ENCODE measurements around the gene CLCN2.

Gene CLCN2

DNA sequence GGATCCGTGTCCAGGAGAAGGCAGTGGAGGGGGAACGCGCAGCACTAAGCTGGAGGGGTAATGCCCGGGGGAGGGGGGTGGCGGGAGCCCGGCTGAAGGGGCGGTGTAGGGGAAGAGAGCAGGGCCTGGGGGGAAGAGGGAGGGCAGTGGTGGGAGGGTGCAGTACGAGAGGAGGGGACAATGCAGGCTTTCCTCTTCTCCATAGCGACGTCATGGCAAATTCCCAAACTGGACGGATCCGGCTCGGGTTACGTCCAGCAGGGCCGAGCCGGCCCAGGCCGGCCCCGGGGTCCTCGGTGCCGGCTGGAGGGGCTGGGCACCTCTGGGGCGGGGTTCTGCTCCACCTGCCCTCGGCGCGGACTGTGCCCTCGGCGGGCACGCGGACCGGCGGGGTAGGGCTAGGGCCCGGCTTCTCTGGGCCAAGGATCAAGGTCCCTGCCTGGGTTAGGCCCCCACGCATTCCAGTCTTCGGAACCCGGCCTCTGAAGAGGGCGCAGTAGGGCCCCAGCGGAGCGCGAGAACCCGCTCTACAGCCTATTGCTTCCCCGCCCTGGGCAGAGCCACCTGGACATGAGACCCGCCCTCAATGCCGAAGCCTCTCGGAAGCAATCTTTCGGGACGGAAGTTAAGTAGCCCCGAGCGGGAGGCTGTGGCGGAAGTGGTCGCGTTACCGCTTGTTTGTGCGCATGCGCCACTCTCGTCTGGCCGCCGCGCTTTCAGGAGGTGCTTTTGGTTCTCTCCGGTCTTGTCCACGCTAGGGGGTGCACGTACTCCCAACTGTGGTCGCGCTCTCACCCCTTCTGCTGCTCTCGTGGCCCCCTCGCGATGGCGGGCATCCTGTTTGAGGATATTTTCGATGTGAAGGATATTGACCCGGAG lies 1.5 kb upstream of the CLCN2 start:
- Histone ChIP-seq H3K27me3 (ENCODE audit: control insufficient read depth, insufficient read depth, low read length) (peaks cover 31% of the 10 kb centered on the region), H3K4me1 (ENCODE audit: control insufficient read depth, insufficient read depth, low read length) (peaks cover 15% of the 10 kb centered on the region), H3K36me3 (ENCODE audit: control insufficient read depth, insufficient read depth, low read length) (peaks cover 17% of the 10 kb centered on the region), H3K9ac (ENCODE audit: low read depth, low read length) (peak overlapping the region; percentile 88), H3K9me3 (ENCODE audit: control insufficient read depth, insufficient read depth, low read length) (no peaks in the 10 kb centered on the region), H3K4me3 (ENCODE audit: low read depth, low read length) (peak overlapping the region; percentile 95)

DNA sequence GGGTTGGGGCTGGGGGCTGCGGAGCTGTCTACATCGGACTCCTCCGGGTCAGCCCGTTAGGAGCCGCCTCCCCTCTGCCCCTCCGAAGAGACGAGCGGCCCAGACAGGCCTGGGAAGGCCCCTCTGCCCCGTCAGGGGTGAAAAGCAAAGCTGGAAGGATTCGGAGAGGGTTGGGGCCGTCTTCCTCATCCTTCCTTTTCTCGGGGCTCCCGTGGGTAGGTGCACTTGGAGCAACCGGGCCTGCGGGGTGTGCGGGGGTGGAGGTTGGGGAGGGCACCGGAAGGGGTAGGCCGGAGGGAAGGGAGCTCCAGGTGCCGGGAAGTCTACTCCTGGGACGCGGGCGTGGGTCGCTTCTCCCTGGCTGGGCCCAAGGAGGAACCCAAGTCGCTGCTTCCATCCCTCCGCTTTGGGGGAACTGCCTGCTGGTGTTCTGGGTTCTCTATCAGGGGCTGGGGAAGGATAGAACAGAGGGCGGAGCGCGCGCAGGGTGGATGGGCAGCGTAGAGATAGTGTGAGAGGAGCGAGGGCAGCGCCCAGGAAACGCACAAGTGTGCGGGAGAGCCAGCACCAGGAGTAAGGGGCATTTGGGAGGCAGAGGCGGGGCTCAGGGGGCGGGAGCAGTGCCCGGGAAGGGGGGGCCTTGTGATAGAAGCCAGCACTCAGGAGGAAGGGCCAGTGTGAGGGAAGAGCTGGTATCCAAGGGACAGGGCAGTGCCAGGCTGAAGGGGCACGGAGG lies 695 bp upstream of the CLCN2 start:
- Histone ChIP-seq H3K36me3 (ENCODE audit: control insufficient read depth, insufficient read depth, low read length) (peaks cover 17% of the 10 kb centered on the region), H3K9me3 (ENCODE audit: control insufficient read depth, insufficient read depth, low read length) (no peaks in the 10 kb centered on the region), H3K9ac (ENCODE audit: low read depth, low read length) (peak overlapping the region; percentile 37), H3K4me1 (ENCODE audit: control insufficient read depth, insufficient read depth, low read length) (peaks cover 15% of the 10 kb centered on the region), H3K27me3 (ENCODE audit: control insufficient read depth, insufficient read depth, low read length) (peaks cover 32% of the 10 kb centered on the region), H3K4me3 (ENCODE audit: low read depth, low read length) (peak overlapping the region; percentile 95)

DNA sequence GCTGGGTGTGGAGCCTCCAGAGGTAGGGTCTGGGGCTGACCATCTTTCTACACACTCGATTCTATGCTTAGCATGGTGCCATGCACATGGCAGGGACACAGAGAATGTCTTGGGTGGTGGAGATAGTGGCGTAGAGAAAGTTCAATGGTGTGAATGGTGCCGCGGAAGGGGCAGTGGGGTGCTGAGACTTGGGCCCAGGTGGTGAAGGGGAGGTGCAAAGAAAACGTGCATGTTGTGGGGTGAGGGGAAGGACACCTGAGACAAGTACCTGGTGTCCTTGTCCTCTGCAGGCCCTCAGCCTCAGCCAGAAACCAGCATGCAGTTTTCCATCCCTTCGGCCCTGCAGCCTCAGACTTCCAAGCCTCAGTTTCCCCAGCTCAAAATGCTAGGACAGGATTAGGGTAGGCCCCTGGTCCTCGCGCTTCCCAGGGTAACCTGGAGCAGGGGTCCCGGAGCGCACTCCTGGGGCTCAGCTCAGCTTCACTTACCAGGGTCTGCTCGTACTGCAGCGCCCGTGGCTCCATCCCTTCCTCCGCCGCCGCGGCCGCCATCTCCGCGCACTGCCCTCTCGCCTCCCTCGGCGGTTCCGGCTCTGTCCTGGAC lies 375 bp downstream of the CLCN2 start:
- H3K36me3 ChIP-seq (ENCODE audit: control insufficient read depth, insufficient read depth, low read length), result peaks cover 15% of the 10 kb centered on the region
- H3K4me1 ChIP-seq (ENCODE audit: control insufficient read depth, insufficient read depth, low read length), result peaks cover 15% of the 10 kb centered on the region
- H3K9me3 ChIP-seq (ENCODE audit: control insufficient read depth, insufficient read depth, low read length), result no peaks in the 10 kb centered on the region
- peak overlapping the region; percentile 95 for H3K4me3 ChIP-seq (ENCODE audit: low read depth, low read length)
- no peak overlapping the region for H3K9ac ChIP-seq (ENCODE audit: low read depth, low read length)
- H3K27me3 ChIP-seq (ENCODE audit: control insufficient read depth, insufficient read depth, low read length), result peaks cover 32% of the 10 kb centered on the region

DNA sequence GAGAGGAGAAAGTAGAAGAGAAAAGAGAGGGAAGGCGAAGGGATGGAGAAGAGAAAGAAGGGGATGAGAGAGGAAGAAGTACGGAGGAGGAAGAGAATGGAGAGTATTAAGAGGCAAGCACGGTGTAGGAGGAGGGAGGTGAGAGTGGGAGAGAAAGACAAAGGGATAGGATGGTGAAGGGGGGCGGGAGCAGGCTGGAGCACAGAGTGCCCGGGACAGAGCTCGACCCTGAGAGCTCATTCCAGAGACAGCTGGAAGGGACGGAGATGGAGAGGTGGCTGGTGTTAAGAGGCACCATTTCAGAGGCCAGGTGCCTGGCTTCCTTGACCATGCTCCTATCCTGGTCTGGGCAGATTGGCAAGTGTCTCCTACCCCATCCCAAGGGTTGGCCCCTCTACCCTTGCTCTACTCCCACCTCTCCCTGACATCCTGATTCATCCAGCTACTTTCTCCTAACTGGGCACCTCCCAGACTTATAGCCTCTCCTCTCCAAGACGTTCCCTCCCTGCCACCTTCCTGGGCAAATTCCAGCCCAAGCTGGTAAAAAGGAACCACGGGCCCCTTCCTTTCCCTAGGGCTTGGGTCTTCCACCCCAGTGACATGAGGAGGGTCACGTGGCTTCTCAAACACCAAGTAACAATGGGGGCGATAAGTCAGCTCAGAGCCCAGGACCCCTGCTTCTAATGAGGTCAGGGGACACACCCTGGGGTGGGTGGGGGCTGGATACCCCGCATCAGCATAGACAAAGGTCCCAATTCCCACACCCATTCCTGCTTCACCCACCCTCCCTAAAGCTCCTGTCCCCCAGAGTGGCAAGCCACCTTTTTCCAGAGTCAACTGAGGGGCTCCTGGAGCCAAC lies 1.1 kb downstream of the CLCN2 start:
- Histone ChIP-seq H3K36me3 (ENCODE audit: control insufficient read depth, insufficient read depth, low read length) (peaks cover 14% of the 10 kb centered on the region), H3K9ac (ENCODE audit: low read depth, low read length) (no peak overlapping the region), H3K4me3 (ENCODE audit: low read depth, low read length) (peak overlapping the region; percentile 95)

DNA sequence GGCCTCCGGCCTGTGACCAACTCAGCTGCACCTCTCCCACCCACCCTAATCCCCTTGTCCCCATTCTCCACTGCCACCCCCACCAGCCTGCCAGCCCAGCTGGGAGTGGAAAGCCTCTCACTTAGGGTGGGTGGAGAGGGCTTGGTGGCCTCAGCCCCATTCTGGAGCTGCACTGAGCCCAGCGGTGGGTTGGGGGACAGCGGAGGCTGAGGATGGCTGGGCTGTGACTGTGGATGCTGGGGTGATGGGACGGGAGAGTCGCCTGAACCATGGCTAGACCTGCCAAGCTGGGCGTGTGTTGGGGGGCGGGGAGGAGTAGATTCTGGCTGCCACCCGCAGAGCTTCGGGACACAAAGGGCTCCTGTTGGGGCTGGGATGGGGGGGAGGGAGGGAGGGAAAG lies 1.8 kb downstream of the CLCN2 start:
- peaks cover 9% of the 10 kb centered on the region for H3K36me3 ChIP-seq (ENCODE audit: control insufficient read depth, insufficient read depth, low read length)
- H3K9me3 ChIP-seq (ENCODE audit: control insufficient read depth, insufficient read depth, low read length), result no peaks in the 10 kb centered on the region
- peaks cover 32% of the 10 kb centered on the region for H3K27me3 ChIP-seq (ENCODE audit: control insufficient read depth, insufficient read depth, low read length)
- H3K4me1 ChIP-seq (ENCODE audit: control insufficient read depth, insufficient read depth, low read length), result peaks cover 17% of the 10 kb centered on the region
- peak overlapping the region; percentile 16 for H3K4me3 ChIP-seq (ENCODE audit: low read depth, low read length)
- H3K9ac ChIP-seq (ENCODE audit: low read depth, low read length), result no peak overlapping the region

More for the DNA sequence above, 1.1 kb downstream of the CLCN2 start:
- H3K9me3 ChIP-seq (ENCODE audit: control insufficient read depth, insufficient read depth, low read length), result no peaks in the 10 kb centered on the region
- peaks cover 32% of the 10 kb centered on the region for H3K27me3 ChIP-seq (ENCODE audit: control insufficient read depth, insufficient read depth, low read length)
- H3K4me1 ChIP-seq (ENCODE audit: control insufficient read depth, insufficient read depth, low read length), result peaks cover 15% of the 10 kb centered on the region

DNA sequence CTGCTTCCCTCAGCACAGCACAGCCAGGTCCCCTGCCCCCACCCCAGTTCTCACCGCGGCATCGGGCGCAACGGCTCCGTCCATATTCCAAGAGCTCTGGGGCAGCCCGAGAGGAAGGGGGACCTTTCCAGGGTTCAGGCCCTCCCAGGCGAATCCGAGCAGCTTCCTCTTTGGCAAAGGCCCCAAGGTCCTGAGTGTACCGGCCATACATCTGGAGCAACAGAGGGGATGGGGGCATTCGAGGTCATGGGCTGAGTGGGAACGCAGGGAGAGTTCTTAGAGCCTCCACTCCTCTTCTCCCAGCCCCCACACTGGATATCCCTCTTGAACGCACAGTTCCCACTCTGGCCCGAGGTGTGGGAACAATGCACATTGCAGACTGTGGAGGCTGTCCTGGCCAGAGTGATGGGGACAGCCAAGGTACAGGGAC lies 2.5 kb downstream of the CLCN2 start:
- Histone ChIP-seq H3K9me3 (ENCODE audit: control insufficient read depth, insufficient read depth, low read length) (no peaks in the 10 kb centered on the region), H3K9ac (ENCODE audit: low read depth, low read length) (no peak overlapping the region), H3K27me3 (ENCODE audit: control insufficient read depth, insufficient read depth, low read length) (peaks cover 32% of the 10 kb centered on the region), H3K36me3 (ENCODE audit: control insufficient read depth, insufficient read depth, low read length) (peaks cover 12% of the 10 kb centered on the region), H3K4me3 (ENCODE audit: low read depth, low read length) (peak overlapping the region; percentile 16), H3K4me1 (ENCODE audit: control insufficient read depth, insufficient read depth, low read length) (peaks cover 17% of the 10 kb centered on the region)

DNA sequence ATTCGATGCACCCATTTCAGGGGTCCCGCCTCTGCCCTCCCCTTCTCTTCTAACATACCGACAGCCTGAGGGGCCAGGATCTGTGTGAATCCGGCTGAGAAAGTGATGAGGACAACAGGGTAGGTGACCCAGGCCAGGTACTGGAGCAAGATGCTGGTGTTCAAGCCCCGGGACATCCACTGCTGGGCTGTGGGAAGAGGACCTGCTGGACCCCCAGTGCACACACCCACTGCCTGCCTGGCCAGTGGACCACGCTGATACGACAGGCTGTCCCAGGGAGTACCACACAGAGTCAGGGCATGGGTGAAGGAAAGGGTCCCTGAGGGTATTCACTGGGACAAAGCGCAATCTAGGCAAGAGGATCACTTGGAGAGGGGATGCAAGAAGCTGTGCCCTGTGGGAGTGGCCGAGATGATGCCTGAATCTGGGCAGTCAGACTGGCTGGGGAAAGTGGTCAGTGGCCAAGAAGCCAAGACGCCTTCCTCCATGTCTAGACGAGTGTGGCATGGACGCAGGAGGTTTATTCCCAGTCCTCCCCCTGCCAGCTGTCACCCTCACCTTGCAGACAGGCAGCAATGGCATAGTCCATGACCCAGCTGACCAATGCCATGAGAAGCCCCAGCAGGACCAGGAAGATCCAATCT lies 3.2 kb downstream of the CLCN2 start:
- peaks cover 32% of the 10 kb centered on the region for H3K27me3 ChIP-seq (ENCODE audit: control insufficient read depth, insufficient read depth, low read length)
- no peak overlapping the region for H3K9ac ChIP-seq (ENCODE audit: low read depth, low read length)
- H3K9me3 ChIP-seq (ENCODE audit: control insufficient read depth, insufficient read depth, low read length), result no peaks in the 10 kb centered on the region
- H3K4me1 ChIP-seq (ENCODE audit: control insufficient read depth, insufficient read depth, low read length), result peaks cover 17% of the 10 kb centered on the region
- peaks cover 18% of the 10 kb centered on the region for H3K36me3 ChIP-seq (ENCODE audit: control insufficient read depth, insufficient read depth, low read length)
- no peak overlapping the region for H3K4me3 ChIP-seq (ENCODE audit: low read depth, low read length)

DNA sequence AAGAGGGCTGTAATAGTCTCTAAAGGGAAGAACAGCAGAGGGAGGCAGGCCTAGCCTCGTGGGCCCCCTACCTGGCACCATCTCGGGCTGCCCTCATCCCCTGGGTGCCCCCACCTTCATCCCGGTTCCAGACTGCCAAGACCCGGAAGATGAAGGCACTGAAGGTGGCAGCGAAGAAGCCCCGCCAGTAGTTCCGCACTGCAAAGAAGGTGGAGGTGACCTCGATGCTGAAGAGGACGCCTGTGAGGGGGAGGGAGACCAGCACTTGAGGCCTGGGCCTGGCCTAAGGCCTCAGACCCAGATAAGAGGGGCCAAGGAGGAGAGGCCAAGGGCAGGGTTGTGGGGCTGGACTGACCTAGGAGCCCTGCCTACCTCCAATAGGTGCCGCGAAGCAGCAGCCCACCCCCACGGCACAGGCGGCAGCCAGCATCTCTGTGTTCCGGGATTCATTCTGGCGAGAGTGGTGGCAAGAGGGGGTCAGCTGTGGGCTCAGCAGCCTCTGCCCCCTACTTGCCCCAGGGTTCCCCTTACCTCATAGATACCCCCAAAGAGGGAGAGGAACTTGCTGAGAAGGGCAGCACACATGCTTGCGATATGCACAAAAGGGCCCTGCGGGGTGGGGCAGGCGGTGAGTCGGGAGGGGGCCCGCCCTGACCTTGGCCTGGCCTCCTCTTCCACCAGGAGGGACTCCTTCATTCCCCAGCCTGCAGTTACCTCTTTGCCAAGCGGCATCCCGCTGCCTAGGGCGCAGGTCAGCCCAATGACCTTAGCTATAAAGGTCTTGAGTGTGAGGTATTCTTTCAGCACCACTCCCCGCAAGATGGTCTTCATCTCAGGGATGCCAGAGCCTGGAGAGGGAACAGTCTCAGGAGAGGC lies 3.9 kb downstream of the CLCN2 start:
- Histone ChIP-seq H3K9me3 (ENCODE audit: control insufficient read depth, insufficient read depth, low read length) (no peaks in the 10 kb centered on the region), H3K27me3 (ENCODE audit: control insufficient read depth, insufficient read depth, low read length) (peaks cover 32% of the 10 kb centered on the region), H3K9ac (ENCODE audit: low read depth, low read length) (no peak overlapping the region), H3K4me3 (ENCODE audit: low read depth, low read length) (no peak overlapping the region), H3K4me1 (ENCODE audit: control insufficient read depth, insufficient read depth, low read length) (peaks cover 17% of the 10 kb centered on the region), H3K36me3 (ENCODE audit: control insufficient read depth, insufficient read depth, low read length) (peaks cover 21% of the 10 kb centered on the region)

DNA sequence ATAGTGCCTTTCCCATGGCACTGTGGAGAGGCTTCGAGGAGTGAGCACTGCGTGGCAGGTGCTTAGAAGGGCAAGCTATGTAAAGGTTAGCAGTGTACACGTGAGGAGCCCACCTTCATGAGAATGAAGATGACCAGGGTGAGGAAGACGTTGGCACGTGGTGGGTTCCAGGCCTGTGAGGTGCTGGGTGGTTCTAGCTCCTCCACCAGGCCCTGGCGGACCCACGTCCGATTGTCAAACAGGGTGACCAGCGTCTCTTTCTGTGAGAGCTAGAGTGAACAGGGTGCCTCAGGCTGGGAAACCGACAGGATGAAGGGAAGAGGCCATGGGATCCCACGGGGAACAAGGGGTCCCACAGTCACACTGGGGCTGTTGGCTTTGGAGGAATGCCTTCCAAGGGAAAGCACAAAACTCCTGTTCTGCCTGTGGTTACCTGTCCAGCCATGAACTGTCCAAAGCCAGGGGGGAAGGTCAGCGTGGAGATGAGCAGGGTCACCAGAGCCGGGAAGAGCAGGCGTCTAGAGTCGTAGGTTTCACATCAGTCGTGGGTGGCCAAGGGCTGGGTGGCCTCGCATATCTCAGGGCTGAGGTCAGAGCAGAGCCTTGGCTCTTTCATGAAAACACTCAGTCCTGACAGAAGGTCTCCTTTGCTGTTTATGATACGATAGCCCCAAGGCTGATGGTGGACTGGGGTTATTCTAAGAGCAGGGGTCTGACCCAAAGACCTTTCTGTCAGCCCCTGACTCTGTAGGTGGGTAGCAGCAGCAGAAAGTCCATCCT lies 6.0 kb downstream of the CLCN2 start:
- Histone ChIP-seq H3K9ac (ENCODE audit: low read depth, low read length) (no peak overlapping the region), H3K9me3 (ENCODE audit: control insufficient read depth, insufficient read depth, low read length) (no peaks in the 10 kb centered on the region), H3K27me3 (ENCODE audit: control insufficient read depth, insufficient read depth, low read length) (peaks cover 24% of the 10 kb centered on the region), H3K4me1 (ENCODE audit: control insufficient read depth, insufficient read depth, low read length) (peaks cover 12% of the 10 kb centered on the region), H3K4me3 (ENCODE audit: low read depth, low read length) (no peak overlapping the region), H3K36me3 (ENCODE audit: control insufficient read depth, insufficient read depth, low read length) (peaks cover 25% of the 10 kb centered on the region)

DNA sequence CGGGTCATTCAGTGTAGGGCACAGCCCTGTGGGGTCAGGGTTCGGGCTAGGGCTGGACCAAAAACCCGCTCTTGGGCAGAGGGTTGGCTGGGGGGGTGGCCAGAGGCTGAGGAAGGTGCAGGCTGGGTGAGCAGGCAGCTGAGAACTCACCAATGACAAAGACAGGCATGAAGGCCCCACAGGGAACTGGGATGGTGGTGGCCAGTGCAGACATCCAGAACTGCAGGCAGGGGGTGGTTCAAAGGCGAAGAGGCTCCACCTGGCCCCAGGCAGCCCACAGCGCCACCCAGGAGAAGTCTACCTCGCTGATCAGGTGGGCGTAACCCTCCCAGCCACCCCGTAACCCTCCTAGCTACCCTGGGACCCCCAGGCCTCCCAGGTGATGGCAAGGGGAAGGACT lies 6.7 kb downstream of the CLCN2 start:
- Histone ChIP-seq H3K9me3 (ENCODE audit: control insufficient read depth, insufficient read depth, low read length) (no peaks in the 10 kb centered on the region), H3K4me1 (ENCODE audit: control insufficient read depth, insufficient read depth, low read length) (peaks cover 6% of the 10 kb centered on the region), H3K4me3 (ENCODE audit: low read depth, low read length) (no peak overlapping the region), H3K9ac (ENCODE audit: low read depth, low read length) (no peak overlapping the region), H3K36me3 (ENCODE audit: control insufficient read depth, insufficient read depth, low read length) (peaks cover 25% of the 10 kb centered on the region), H3K27me3 (ENCODE audit: control insufficient read depth, insufficient read depth, low read length) (peaks cover 19% of the 10 kb centered on the region)

All from iPS-15b (cell line).